Lower leg skin (tissue), 3 donors: Measurements from ENCODE around the gene UNKL.

Experiments
- POLR2A ChIP-seq, 2 donors: fragments of 450-650 bp; IDR thresholded peaks; one replicate each; pipeline ENCODE4 v1.6.1; 2016 to 2017; ENCODE audit warnings: antibody characterized with exemption in 2 of 2, mild to moderate bottlenecking in 1 of 2, moderate library complexity in 1 of 2
- TF ChIP-seq, protein P1 (sequence below), 3 donors: fragments of 450-650 bp; IDR thresholded peaks; one replicate each; pipeline ENCODE4 v1.5.1; 2016; ENCODE audit warnings: antibody characterized with exemption in 3 of 3, mild to moderate bottlenecking in 3 of 3, moderate library complexity in 2 of 3

DNA sequence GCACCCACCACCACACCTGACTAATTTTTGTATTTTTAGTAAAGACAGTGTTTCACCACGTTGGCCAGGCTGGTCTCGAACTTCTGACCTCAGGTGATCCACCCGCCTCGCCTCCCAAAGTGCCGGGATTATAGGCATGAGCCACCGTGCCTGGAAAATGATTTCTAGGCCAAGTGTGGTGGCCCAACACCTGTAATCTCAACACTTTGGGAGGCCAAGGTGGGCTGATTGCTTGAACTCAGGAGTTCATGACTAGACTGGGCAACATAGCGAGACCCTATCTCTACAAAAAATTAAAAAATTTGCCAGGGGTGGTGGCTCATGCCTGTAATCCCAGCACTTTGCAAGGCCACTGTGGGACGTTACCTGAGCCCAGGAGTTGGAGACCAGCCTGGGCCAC is 92.1 kb downstream of the UNKL start:
- TF ChIP-seq, protein P1, sequence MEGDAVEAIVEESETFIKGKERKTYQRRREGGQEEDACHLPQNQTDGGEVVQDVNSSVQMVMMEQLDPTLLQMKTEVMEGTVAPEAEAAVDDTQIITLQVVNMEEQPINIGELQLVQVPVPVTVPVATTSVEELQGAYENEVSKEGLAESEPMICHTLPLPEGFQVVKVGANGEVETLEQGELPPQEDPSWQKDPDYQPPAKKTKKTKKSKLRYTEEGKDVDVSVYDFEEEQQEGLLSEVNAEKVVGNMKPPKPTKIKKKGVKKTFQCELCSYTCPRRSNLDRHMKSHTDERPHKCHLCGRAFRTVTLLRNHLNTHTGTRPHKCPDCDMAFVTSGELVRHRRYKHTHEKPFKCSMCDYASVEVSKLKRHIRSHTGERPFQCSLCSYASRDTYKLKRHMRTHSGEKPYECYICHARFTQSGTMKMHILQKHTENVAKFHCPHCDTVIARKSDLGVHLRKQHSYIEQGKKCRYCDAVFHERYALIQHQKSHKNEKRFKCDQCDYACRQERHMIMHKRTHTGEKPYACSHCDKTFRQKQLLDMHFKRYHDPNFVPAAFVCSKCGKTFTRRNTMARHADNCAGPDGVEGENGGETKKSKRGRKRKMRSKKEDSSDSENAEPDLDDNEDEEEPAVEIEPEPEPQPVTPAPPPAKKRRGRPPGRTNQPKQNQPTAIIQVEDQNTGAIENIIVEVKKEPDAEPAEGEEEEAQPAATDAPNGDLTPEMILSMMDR (IDR thresholded peaks at IDR 0.05): no peak
- no peak for TF ChIP-seq POLR2A (IDR thresholded peaks at IDR 0.05)
